Fibroblast of villous mesenchyme (primary cell): ENCODE results near the gene TCERG1L. TPM values are rescaled to one million over a fixed set of nuclear protein-coding genes. Genes with fewer than 3 reads are reported as not detected.
"Not testable (repeated sequence)": the region's sequence is repeated elsewhere in the genome, so short reads cannot be mapped to it uniquely, and the experiment has no call there.

ENCODE experiments used
- DNase-seq: peaks from one replicate; pipeline ENCODE4 v3.0.0-alpha.2; 2010; ENCODE audit warnings: low read depth
- H3K4me3 ChIP-seq: 2 replicates; pipeline ENCODE4 v1.5.1; 2011; ENCODE audit warnings: low read depth, mild to moderate bottlenecking, low read length
- CTCF ChIP-seq: IDR thresholded peaks from 2 replicates; pipeline ENCODE4 v1.5.1; 2012; ENCODE audit warnings: low read depth, mild to moderate bottlenecking, low read length; ENCODE audit not compliant: insufficient read depth
- total RNA-seq: library from RNA; depleted of rRNA; stranded (reverse); fragments of >200 nt; gene quantifications from 2 replicates; pipeline ENCODE4 v1.2.3, GENCODE V29; 2012

TCERG1L gene
- total RNA-seq, 1 donor: not detected

- no peak for TF ChIP-seq CTCF
- no peak for DNase-seq
- no peak overlapping the region for H3K4me3 ChIP-seq
Observed at GRCh38 chr10:131176907-131177306, 134.6 kb downstream of the TCERG1L start.

- not testable (repeated sequence) for DNase-seq, H3K4me3 ChIP-seq
Observed at GRCh38 chr10:131176324-131176723, 135.2 kb downstream of the TCERG1L start.

- DNase-seq: no peak
- TF ChIP-seq CTCF: no peak
- no peak overlapping the region for H3K4me3 ChIP-seq
Observed at GRCh38 chr10:131175891-131176290, 135.6 kb downstream of the TCERG1L start.

- no peak for DNase-seq
- no peak overlapping the region for H3K4me3 ChIP-seq
- TF ChIP-seq CTCF: no peak
Observed at GRCh38 chr10:131174651-131175540, 136.6 kb downstream of the TCERG1L start.

- no peak overlapping the region for H3K4me3 ChIP-seq
- no peak for DNase-seq
- TF ChIP-seq CTCF: no peak
Observed at GRCh38 chr10:131174211-131174565, 137.3 kb downstream of the TCERG1L start.

GRCh38 chr10:131173484-131174210, 137.9 kb downstream of the TCERG1L start:
- TF ChIP-seq CTCF: no peak

GRCh38 chr10:131172433-131172832, 139.1 kb downstream of the TCERG1L start:
- no peak overlapping the region for H3K4me3 ChIP-seq
- TF ChIP-seq CTCF: no peak
- DNase-seq: no peak

More at GRCh38 chr10:131173484-131174210, 137.9 kb downstream of the TCERG1L start:
- no peak for DNase-seq
- H3K4me3 ChIP-seq: no peak overlapping the region
